AG09309 (cell line): ENCODE results near the gene SOBP.

Source experiments
- DNase-seq: peaks from one replicate; pipeline ENCODE4 v3.0.0-alpha.2; 2010; ENCODE audit warnings: low read depth
- H3K4me3 ChIP-seq: 2 replicates; pipeline ENCODE4 v1.5.1; 2011; ENCODE audit warnings: mild to moderate bottlenecking, low read depth, low read length, moderate library complexity; ENCODE audit not compliant: control insufficient read depth
- TF ChIP-seq, protein P1 (sequence below): IDR thresholded peaks from 2 replicates; pipeline ENCODE4 v1.5.1; 2011; ENCODE audit warnings: mild to moderate bottlenecking, low read depth, low read length, inconsistent platforms; ENCODE audit not compliant: insufficient read depth, control insufficient read depth; ENCODE audit errors: missing control alignments

Gene SOBP

DNA sequence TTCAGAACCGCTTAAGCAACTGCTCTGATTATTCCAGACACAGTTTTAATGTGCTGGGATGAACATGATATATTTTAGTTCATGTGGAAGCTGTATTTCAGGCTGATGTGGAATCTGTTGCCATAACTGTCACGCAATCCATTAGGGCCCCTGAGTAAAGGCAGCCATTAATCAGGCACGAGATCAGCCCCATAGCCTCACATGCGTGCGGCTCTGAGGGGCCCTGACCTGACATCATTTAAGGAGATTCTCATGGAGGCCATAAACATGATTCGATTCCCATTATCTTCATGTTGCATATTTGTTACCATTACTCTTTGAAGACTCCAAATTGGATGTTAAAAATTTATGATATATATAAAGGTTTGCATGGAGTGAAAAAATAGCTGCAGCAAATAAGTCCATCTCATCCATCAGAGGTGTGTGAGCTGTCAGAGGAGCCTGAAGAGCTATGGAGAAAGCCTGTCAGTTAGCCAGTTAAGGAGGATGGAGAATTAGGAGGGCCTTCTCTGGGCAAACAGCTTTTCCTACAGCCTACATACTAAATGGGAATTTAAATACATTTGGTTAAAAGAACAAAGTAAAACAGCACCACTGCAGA is 89.6 kb downstream of the SOBP start:
- no peak overlapping the region for H3K4me3 ChIP-seq
- DNase-seq: no peak
- TF ChIP-seq, protein P1, sequence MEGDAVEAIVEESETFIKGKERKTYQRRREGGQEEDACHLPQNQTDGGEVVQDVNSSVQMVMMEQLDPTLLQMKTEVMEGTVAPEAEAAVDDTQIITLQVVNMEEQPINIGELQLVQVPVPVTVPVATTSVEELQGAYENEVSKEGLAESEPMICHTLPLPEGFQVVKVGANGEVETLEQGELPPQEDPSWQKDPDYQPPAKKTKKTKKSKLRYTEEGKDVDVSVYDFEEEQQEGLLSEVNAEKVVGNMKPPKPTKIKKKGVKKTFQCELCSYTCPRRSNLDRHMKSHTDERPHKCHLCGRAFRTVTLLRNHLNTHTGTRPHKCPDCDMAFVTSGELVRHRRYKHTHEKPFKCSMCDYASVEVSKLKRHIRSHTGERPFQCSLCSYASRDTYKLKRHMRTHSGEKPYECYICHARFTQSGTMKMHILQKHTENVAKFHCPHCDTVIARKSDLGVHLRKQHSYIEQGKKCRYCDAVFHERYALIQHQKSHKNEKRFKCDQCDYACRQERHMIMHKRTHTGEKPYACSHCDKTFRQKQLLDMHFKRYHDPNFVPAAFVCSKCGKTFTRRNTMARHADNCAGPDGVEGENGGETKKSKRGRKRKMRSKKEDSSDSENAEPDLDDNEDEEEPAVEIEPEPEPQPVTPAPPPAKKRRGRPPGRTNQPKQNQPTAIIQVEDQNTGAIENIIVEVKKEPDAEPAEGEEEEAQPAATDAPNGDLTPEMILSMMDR: no peak

DNA sequence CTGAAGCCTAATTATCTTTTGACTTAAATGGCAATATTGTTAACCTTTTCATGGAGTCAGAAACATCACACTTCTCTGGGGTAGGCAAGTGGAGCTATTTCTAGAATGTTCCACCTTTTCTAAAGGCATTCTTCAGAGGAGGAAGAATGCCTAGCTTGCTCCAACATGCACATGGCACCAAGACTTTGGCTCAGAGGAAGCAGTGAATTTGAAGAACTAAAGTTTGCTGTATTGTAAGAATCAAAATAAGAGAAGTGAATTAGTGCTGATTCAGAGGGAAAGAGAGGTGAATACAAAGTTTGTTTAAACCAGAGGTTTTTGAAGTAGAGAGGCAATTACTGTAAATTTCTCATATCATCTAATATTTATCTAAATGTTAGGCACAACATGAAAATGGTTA is 92.2 kb downstream of the SOBP start:
- DNase-seq: no peak
- no peak overlapping the region for H3K4me3 ChIP-seq
- TF ChIP-seq, protein P1: no peak

DNA sequence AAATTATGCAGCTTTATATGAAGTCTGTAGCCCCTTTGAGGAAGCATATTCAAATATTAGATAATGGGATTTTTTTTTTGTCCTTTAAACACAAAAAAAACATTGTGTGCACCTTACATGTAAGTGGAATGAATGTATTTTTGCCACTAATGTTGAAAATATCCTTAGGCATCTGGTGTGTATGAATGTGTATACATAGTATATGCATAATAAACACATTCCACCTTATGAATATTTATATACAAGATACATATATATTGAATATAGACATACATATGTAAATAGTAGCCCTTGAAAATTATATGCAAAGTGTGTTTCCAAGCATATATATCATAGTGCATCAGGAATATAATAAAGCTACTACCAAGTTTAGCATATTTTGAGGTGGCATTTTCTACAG is 94.8 kb downstream of the SOBP start:
- no peak overlapping the region for H3K4me3 ChIP-seq
- no peak for DNase-seq
- TF ChIP-seq, protein P1: no peak

DNA sequence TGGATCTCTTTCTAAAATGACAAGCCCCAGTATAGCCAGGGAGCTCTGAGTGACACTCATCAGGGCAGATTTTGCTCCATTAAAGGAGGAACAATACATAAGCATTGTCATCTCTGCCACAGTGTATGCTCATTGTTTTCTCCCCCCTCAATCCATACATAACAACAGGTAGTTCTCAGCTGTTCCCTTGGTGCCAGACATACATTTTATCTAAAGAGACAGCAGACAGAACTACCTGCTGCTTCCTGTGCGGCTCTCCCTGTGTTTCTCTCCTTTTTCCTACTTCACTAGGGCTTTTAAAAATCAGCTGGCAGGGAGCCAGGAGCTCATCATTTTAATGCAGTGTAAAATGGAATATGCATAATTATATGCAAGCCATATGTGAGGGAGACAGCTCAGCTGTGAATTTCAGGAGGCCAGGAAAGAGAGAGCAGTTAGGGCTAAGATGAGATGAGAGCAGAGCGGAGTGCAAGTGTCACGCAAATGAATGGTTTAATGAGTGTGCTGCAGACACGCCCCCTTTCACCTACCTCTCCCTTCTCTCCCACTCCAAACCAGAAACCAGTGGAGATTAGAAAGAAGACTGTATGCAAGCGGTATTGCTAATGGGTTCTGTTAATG is 96.0 kb downstream of the SOBP start:
- H3K4me3 ChIP-seq: no peak overlapping the region
- DNase-seq: no peak
- TF ChIP-seq, protein P1: no peak

DNA sequence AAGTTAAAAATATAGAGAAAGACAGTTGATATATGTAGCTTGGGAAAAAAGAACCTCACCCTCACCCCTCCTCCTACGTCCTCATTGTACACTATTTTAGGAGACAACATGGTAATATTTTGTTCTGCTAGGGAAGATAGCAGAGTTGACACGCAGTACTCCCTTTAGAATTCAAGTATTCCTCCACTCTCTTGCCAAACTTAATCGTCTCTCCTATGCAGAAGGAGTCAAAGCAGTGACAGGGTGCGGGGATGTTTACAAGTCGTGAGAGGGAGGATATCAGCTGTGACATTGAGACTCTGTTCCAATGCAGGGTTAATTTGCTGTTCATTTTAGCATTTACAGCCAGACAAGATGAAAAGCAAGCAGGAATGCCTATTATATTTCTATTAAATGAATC is 97.5 kb downstream of the SOBP start:
- DNase-seq: no peak
- TF ChIP-seq, protein P1: no peak

DNA sequence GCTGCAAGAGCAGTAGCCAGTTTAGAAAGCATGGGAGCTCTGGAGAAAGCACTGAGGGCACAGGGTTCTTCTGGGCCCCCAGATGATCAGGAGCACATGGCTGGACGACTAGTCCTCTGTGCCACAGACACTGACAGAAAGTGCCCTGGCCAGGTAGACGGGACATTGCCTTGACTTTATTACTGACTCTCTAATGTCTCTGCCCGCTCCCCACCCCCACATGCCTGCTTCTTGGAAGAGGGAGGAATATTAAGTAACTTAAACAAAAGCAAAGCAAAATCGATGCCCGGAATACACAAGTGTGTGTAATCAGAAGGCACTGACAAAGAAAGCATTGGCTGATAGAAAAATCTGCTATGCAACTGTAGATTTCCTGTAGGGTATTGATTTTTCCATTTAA is 99.3 kb downstream of the SOBP start:
- no peak overlapping the region for H3K4me3 ChIP-seq
- DNase-seq: no peak
- TF ChIP-seq, protein P1: no peak

More for the DNA sequence above, 97.5 kb downstream of the SOBP start:
- no peak overlapping the region for H3K4me3 ChIP-seq

DNA sequence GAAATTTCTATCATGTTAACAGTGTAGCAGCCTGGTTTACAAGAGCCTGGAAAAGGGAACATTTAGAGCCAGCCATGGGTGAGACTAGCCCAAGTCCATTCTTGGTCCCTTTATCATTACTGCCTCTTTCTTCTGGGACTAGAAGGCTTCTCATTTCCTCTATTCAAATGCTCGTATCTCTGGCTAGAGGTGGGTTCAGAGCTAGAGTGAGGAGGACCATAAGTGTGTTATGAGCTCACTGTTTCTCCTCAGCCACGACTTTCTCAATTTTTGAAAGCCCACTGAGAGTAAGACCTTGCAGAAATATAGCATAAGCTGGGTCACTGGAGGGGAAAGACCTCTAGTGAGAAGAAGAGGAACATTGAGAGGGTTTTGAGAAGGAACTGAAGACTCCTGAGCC is 100.0 kb downstream of the SOBP start:
- TF ChIP-seq, protein P1: no peak
- no peak overlapping the region for H3K4me3 ChIP-seq
- no peak for DNase-seq
